Smooth muscle cell (in vitro differentiated cells): Measurements from ENCODE around the gene UBE2G2. TPM values are rescaled to one million over a fixed set of nuclear protein-coding genes. Genes with fewer than 3 reads are reported as not detected.

Experiments
- DNase-seq: peaks from one replicate; lab custom pipeline; 2025; ENCODE audit not compliant: unreplicated experiment; lab: John Stamatoyannopoulos, UW
- H2AFZ ChIP-seq: fragments of 200-600 bp; sonication (generic); 2 replicates; pipeline ENCODE4 v1.6.0; 2016; ENCODE audit warnings: antibody characterized with exemption, low read depth, mild to moderate bottlenecking
- H3F3A ChIP-seq: fragments of 200-600 bp; sonication (generic); 2 replicates; pipeline ENCODE4 v1.6.0; 2017; ENCODE audit warnings: antibody characterized with exemption, low read depth
- H3K27ac ChIP-seq: fragments of 200-600 bp; sonication (generic); 2 replicates; pipeline ENCODE4 v1.5.1; 2016; ENCODE audit warnings: low read depth, mild to moderate bottlenecking
- H3K27me3 ChIP-seq: fragments of 200-600 bp; sonication (generic); 2 replicates; pipeline ENCODE4 v1.6.1; 2016; ENCODE audit warnings: low read depth, mild to moderate bottlenecking
- H3K36me3 ChIP-seq: fragments of 200-600 bp; sonication (generic); 2 replicates; pipeline ENCODE4 v1.5.1; 2016; ENCODE audit warnings: low read depth
- H3K4me1 ChIP-seq: fragments of 200-600 bp; sonication (generic); 2 replicates; pipeline ENCODE4 v1.5.1; 2016; ENCODE audit warnings: low read depth
- H3K4me2 ChIP-seq: fragments of 200-600 bp; sonication (generic); 2 replicates; pipeline ENCODE4 v1.6.0; 2016; ENCODE audit warnings: mild to moderate bottlenecking
- H3K4me3 ChIP-seq: fragments of 200-600 bp; sonication (generic); 2 replicates; pipeline ENCODE4 v1.5.1; 2016; ENCODE audit warnings: mild to moderate bottlenecking
- H3K79me2 ChIP-seq: fragments of 200-600 bp; sonication (generic); 2 replicates; pipeline ENCODE4 v1.6.0; 2016; ENCODE audit warnings: low read depth, mild to moderate bottlenecking
- H3K9ac ChIP-seq: fragments of 200-600 bp; sonication (generic); 2 replicates; pipeline ENCODE4 v1.6.0; 2016; ENCODE audit warnings: low read depth
- H3K9me3 ChIP-seq: fragments of 200-600 bp; sonication (generic); replicated peaks from 2 replicates; pipeline ENCODE4 v1.5.1; 2016; ENCODE audit warnings: low read depth
- H4K20me1 ChIP-seq: fragments of 200-600 bp; sonication (generic); 2 replicates; pipeline ENCODE4 v1.6.0; 2016; ENCODE audit warnings: low read depth
- WGBS: methylation state at CpG from one replicate; pipeline ENCODE4 v1.1.7; 2016; ENCODE audit warnings: low lambda C conversion rate; 5-methylcytosine and 5-hydroxymethylcytosine counted together
- polyA plus RNA-seq: library from polyadenylated mRNA; unstranded; fragments of >200 nt; fragmentation: Nextera tagmentation; extraction: Ambion mirVana; gene quantifications from 2 replicates; pipeline ENCODE4 v1.2.1, GENCODE V29; 2016
- total RNA-seq: library from RNA; depleted of rRNA; stranded (reverse); fragments of >200 nt; gene quantifications from 2 replicates; pipeline ENCODE4 v1.2.3, GENCODE V29; 2014
- TF ChIP-seq, protein P1 (sequence below): fragments of 200-600 bp; sonication (generic); IDR thresholded peaks from 2 replicates; pipeline ENCODE4 v1.5.1; 2017; ENCODE audit warnings: borderline replicate concordance, mild to moderate bottlenecking, antibody characterized with exemption; ENCODE audit not compliant: insufficient read depth, poor library complexity, severe bottlenecking

UBE2G2 gene
- total and polyA plus RNA-seq, 2 experiments from 2014 or later: 33.1 to 34.1 TPM

DNA sequence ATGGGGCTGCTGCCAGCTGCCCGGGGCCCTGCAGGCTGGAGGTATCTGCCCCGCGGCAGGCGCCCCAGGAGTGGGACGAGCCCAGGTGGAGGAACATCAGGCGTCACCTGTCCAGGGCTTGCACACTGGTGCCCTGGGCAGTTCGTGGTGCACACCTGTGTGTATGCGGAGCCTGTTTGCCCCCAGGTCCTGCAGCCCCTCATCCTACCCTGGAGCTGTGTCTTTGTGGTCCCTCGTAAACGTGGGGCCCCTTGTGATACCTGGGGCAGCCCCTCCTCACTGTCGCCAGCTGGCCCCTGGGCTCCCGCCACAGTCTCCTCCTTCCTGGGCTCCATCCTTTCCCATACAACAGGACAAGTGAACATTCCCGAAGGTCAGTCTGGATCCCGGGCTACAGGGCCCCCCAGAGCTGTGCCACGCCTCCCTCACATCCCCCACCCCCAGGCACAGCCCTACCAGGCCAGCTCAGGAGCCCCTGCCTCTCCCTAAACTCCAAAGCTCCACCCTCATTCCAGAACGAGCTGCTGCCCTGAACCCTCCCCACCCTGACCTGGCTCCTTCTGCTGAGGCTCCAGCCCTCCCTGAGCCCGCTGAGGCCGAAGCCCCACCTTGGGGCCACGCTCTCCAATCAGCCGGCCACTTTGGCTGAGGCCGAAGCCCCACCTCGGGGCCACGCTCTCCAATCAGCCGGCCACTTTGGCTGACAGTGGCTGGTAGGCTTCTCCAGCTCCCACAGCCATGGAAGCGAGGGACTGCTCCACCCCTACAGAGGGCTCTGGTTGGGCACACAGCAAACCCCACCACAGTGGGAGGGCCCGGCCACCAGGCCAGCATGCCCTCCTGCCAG is 42.6 kb downstream of the UBE2G2 start:
- TF ChIP-seq, protein P1, sequence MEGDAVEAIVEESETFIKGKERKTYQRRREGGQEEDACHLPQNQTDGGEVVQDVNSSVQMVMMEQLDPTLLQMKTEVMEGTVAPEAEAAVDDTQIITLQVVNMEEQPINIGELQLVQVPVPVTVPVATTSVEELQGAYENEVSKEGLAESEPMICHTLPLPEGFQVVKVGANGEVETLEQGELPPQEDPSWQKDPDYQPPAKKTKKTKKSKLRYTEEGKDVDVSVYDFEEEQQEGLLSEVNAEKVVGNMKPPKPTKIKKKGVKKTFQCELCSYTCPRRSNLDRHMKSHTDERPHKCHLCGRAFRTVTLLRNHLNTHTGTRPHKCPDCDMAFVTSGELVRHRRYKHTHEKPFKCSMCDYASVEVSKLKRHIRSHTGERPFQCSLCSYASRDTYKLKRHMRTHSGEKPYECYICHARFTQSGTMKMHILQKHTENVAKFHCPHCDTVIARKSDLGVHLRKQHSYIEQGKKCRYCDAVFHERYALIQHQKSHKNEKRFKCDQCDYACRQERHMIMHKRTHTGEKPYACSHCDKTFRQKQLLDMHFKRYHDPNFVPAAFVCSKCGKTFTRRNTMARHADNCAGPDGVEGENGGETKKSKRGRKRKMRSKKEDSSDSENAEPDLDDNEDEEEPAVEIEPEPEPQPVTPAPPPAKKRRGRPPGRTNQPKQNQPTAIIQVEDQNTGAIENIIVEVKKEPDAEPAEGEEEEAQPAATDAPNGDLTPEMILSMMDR: no peak
- Histone ChIP-seq H3K27me3 (no peaks in the 10 kb centered on the region), H2AFZ (no peak overlapping the region), H3K4me2 (no peak overlapping the region), H4K20me1 (no peaks in the 10 kb centered on the region), H3K4me3 (no peak overlapping the region), H3K79me2 (no peaks in the 10 kb centered on the region), H3K9ac (no peak overlapping the region), H3F3A (no peaks in the 10 kb centered on the region), H3K27ac (no peak overlapping the region), H3K9me3 (no peaks in the 10 kb centered on the region), H3K36me3 (no peaks in the 10 kb centered on the region), H3K4me1 (no peaks in the 10 kb centered on the region)
- DNase-seq: no peak
- 86% methylated on average over 25 of the region's 26 CpGs for WGBS

DNA sequence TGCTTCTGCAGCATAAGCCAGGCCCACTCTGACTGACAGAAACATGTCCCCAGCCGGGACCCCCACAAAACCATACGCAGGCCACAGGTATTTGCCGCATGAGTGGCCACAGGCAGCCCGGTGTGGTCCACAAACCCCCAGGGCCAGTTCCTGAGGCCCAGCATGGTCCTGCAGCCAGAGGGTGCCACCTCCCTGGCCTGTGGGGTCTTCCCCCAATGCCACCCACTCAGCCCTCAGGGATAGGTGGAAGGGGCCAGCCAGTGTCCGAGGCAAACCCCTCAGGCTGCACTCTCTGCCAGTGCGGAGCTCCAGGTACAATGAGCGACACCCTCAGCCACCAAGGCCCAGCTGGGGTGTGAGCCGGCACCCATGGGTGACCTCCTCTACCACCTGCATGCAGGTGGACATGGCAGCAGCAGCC is 43.5 kb downstream of the UBE2G2 start:
- no peak overlapping the region for H3K9ac ChIP-seq
- H3K9me3 ChIP-seq: no peaks in the 10 kb centered on the region
- H3K4me2 ChIP-seq: no peak overlapping the region
- TF ChIP-seq, protein P1: no peak
- no peak overlapping the region for H3K27ac ChIP-seq
- DNase-seq: no peak
- H3K4me1 ChIP-seq: no peaks in the 10 kb centered on the region
- H3K36me3 ChIP-seq: no peaks in the 10 kb centered on the region
- 98% methylated on average over 8 of the region's 8 CpGs for WGBS
- no peaks in the 10 kb centered on the region for H3K27me3 ChIP-seq
- H2AFZ ChIP-seq: no peak overlapping the region
- no peak overlapping the region for H3K4me3 ChIP-seq
- H4K20me1 ChIP-seq: no peaks in the 10 kb centered on the region
- H3K79me2 ChIP-seq: no peaks in the 10 kb centered on the region
- H3F3A ChIP-seq: no peaks in the 10 kb centered on the region

DNA sequence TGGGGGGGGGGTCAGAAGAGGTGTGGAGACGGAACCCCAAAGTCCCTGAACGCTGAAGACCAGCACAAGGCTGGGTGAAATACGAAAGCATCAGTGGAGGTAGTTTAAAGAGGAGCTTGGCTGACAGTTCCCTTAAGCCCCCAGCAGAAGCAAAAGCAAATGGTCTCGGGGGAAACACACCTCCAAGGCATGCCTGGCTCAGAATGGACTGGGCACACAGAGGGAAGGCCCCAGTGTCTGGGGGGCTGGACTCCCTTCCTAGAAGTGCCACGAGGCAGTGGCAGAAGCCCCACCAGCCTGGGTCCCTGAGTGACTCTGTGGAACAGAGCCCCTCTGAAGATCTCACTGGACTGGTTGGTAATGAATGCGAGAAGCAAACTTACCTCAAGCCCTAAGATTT is 43.9 kb downstream of the UBE2G2 start:
- 95% methylated on average over 3 of the region's 6 CpGs for WGBS
- no peaks in the 10 kb centered on the region for H3F3A ChIP-seq
- no peak overlapping the region for H3K4me2 ChIP-seq
- no peak overlapping the region for H3K9ac ChIP-seq
- H3K79me2 ChIP-seq: no peaks in the 10 kb centered on the region
- no peaks in the 10 kb centered on the region for H4K20me1 ChIP-seq
- no peak for DNase-seq
- H3K4me1 ChIP-seq: no peaks in the 10 kb centered on the region
- no peaks in the 10 kb centered on the region for H3K27me3 ChIP-seq
- H3K27ac ChIP-seq: no peak overlapping the region
- H2AFZ ChIP-seq: no peak overlapping the region
- TF ChIP-seq, protein P1: no peak
- H3K36me3 ChIP-seq: no peaks in the 10 kb centered on the region
- no peaks in the 10 kb centered on the region for H3K9me3 ChIP-seq
- no peak overlapping the region for H3K4me3 ChIP-seq
